NCI-H2196 treated with DMSO at 0.1 percent for 48 hours (cell line): ENCODE data around the gene LRRC70.
"Not testable (repeated sequence)": the region's sequence is repeated elsewhere in the genome, so short reads cannot be mapped to it uniquely, and the experiment has no call there.

Source experiments
- DNase-seq: peaks from one replicate; lab custom pipeline; 2025; ENCODE audit not compliant: unreplicated experiment; lab: John Stamatoyannopoulos, UW

Gene LRRC70, protein sequence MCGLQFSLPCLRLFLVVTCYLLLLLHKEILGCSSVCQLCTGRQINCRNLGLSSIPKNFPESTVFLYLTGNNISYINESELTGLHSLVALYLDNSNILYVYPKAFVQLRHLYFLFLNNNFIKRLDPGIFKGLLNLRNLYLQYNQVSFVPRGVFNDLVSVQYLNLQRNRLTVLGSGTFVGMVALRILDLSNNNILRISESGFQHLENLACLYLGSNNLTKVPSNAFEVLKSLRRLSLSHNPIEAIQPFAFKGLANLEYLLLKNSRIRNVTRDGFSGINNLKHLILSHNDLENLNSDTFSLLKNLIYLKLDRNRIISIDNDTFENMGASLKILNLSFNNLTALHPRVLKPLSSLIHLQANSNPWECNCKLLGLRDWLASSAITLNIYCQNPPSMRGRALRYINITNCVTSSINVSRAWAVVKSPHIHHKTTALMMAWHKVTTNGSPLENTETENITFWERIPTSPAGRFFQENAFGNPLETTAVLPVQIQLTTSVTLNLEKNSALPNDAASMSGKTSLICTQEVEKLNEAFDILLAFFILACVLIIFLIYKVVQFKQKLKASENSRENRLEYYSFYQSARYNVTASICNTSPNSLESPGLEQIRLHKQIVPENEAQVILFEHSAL

DNA sequence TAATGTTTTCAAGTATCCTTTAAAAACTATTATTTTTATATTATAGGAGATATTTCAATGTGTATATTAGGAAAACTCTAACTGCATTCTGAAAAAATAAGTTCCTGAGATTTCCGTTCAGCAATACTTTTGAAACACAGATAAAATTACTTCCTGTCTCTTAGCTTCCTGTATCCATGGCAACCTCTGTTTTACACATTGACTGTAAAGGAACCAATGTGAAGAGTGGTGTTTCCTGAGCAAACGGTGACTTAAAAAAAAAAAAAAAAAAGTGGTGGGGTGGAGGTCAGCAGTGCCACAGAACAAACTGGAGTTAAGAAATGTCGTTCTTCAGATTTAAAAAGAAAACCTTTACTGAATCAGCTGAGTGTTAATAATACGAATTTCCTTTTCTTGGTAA, at the start of gene LRRC70:
TSS of gene LRRC70 (plus strand) at position 280 of the 400 bp plus-strand sequence. CDS start 620 bp downstream, outside the sequence.
- DNase-seq, result no peak

DNA sequence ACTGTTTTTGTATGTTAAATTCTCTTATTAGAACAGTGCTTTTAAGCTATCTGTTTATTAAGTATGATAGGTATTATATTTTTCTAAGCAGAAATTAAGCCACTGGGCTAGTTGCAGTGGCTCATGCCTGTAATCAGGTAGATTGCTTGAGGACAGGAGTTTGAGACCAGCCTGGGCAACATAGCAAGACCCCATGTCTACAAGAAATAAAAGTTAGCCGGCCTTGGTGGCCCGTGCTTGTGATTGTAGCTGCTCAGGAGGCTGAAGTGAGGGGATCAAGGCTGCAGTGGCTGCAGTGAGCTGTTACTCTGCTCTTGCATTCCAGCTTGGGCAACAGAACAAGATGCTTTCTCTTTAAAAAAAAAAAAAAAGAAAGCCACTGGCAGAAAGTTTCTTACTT, 45.0 kb upstream of the LRRC70 start:
- DNase-seq, result no peak

DNA sequence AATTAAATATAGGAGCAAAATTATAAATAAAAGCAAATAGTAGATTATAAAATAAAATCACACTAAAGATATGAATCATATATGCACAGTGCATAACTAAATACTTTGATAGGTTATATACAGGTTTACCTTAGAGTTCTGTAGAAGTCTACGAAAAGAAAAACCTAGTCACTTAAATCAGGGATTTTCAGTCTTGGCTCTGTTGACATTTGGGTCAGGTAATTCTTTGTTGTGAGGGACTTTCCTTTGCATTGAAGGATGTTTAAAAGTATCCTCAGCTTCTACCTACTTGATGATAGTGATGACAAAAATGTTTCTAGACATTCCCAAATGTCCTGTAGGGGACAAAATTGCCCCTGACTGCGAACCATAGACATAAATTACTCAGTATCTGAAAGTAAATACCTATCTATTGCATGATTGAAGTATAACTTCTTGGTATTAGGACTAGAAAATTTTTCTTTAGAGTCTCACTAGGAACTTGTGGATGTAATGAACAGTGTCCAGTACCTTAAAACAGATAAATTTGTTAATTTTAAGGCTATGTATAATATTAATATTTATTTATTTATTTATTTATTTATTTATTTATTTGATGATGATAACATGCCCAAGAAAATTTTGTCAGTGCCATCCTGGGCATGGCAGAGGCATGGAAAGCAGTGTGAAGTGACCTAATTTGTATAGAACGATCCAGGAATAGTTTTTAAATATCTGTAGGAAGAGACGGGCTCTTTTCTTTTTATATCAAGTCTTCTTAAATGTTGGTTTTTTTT, 44.0 kb upstream of the LRRC70 start:
- DNase-seq, result no peak

DNA sequence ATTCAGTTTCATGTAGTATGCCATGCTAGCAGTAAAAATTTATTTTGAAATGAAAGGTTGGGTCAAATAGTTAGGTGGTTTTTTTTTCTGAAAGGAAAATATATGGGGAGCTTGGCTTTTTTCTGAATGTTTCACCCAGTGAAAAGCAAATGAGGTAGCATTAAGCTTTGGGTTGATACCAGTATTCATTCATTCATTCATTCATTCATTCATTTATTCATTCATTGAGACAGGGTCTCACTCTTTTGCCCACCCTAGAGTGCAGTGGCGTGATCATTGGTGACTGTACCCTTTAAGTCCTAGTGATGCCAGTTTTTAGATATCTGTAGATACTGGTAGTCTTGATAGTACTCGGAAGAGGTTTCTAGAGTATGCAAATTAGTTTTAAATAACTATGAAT, 42.4 kb upstream of the LRRC70 start:
- DNase-seq, result no peak

DNA sequence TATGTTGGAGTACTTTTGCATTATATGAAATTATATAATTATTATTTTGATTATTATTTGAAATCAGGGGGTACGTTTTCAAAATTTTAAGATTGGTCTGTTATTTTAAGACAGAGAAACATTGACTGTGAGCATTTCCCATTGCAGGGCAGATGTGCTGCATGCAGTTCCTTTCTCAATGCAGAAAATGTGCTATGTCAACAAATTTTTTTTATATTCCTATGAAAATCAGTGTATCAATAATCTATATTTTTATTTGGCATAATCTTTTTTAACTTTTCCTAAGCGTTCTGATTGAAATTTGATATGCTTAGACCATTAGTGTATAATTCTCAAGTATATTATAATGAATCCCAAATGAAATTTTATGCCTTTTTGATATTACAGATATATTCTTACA, 41.8 kb upstream of the LRRC70 start:
- no peak for DNase-seq

DNA sequence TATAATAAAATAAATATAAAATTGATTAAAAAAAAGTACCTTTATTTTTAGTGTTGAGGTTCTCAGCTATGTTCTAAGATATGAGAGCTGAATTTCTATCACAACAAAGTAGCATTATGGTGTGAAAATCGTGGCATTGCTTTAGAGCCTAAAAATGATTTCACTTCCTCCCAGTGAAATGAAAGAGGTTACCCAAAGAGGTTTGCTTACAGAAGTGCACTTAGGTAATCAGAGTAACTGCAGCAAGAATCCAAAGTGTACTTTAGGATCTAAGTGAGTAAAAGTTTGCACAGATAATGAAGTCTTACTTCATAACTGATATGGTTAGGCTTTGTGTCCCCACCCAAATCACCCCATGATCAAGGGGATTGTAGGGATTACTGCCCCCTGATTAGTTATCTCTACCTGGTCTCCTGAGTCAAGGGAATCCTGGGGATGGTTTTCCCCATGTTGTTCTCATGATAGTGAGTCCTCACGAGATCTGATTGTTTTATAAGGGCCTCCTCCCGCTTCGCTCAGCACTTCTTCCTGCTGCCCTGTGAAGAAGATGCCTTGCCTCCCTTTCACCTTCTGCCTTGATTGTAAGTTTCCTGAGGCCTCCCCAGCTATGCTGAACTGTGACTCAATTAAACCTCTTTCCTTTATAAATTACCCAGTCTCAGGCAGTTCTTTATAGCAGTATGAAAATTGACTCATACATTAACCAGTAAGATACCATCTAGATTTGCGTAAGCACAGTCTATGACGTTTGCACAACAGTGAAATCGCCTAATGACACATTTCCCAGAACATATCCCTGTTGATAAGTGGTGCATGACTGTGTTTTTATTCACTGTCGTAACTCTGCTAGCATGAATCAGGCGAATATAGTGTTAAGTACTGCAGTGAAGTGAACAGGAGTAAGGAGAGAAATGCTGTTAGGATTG, 40.3 kb upstream of the LRRC70 start:
- DNase-seq, result no peak

DNA sequence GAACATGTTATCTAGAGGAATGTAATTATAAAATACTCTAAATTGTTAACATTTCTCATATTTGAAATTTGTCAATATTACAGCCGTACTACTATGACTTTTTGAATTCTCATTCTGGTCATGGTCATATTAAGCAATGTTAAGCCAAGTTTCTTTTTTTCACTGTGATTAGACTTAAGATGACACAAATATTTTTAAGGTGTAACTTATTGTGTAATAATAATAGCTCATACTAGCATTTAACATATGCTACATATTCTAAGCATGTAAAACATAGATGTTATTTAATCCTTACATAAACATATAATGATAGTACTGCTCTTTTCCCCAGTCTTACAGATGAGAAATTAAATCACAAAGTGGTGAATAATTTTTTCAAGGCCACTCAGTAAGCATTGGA, 35.9 kb upstream of the LRRC70 start:
- no peak for DNase-seq

DNA sequence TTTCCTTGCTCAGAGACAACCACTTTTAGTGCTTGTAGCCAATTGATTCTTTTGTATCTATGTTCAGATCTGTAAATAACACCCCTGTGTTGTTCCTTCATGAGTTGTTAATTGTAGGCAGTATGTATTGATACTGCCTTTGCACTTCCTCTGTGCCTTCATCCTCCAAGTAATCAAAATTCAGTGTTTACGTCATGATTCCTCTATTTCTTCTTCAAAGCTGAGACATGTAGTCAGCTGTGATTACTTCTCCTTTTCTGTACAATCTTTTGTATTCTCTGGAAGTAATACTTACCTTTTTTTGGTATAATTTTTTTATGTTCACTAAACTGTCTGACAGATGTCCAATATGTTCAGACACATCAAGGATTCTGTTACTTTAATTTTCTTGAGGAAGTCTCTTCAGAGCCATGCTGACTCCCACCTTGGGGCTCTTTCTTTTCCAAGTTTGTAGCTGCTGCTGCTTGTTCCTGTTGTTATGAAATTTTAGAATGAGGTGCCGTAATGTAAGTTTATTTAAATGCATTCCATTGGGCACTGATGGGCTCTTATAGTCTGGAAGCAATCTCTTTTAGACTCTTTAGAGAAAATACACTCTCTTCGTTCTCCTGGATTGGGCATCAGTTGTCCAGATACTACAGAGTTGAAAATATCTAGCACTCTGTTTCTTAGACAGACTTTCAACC, 30.5 kb upstream of the LRRC70 start:
- no peak for DNase-seq

DNA sequence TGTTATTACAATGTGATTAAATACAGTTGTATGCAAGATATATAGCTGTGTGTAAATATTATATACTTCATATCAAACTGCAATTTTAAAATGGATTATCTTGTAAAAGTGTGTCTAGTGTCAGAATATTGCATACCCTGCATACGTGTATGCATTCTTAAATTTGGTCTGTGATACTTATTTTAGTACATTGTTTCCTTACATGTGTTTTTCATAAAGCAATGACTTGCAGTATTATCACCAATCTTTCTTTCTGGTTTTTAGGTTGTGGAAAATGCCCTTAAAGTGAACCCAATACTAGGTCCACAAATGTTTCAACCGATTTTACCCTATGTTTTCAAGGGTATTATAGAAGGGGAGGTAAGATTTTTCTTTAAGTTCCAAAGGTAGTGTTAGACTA, 28.5 kb upstream of the LRRC70 start:
- no peak for DNase-seq

DNA sequence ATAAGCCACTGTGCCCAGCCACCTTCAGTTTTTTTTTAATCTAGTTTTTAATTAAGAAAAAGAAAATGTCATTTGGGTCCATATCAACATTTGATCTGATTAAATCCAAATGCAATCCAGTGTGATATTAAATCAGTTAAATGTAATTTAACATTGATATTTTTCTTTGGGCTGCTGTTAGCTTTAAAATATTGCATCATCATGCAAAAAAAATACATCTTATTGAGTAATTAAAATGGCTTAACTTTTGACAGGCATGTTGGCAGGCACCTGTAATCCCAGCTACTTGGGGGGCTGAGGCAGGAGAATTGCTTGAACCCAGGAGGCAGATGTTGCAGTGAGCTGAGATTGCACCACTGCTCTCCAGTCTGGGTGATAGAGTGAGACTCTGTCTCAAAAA, 22.7 kb upstream of the LRRC70 start:
- no peak for DNase-seq

DNA sequence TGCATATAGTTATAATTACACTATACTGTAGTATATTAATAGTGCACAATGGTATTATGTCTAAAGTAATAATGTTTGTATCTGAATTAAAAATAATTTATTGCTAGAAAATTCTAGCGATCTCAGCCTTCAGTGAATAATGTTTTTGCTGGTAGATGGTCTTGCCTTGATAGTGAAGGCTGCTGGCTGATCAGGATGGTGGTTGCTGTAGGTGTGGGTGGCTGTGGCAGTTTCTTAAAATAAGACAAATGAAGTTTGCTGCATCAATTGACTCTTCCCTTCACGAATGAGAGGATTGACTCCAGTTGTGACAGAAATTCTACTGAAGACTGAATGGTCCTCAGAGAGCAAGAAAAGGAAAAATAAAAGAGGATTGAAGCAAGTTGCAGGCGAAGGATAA, 19.7 kb upstream of the LRRC70 start:
- DNase-seq, result no peak

DNA sequence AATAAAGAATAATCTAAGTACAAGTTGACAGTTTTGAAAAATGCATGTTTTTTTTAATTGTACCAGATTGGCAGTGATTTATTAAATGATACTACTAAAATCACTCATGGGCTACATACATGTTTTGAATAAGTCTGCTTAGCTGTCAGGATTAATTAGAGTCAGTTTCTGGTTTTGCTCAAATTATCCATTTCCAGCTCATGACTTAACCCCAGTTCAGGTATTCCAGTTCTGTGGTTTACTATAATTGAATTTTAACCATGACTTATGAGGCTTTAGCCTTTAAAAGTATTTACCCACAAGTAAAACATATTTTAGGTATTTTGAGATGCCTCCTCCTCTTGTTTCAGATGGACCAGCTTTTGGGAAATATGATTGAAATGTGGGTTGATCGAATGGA, 17.8 kb upstream of the LRRC70 start:
- DNase-seq, result no peak

DNA sequence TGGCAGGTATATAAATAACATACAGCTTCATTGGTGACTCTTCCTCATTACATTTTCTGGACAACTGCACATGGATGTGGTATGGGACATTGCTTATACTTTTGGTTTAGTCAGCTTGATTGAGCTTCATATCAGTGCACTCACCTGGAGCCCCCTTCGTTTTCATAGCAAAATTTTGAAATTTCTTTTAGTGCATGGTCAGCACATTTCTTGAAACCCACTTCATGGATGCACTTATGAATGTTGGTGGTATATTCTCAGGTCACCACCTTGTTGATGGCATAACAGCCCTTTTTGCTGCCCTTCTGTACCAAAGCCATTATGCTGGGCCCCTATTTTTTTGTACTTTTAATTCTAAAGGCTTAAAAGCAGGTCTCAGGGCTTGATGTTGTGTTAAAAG, 16.7 kb upstream of the LRRC70 start:
- DNase-seq, result no peak

DNA sequence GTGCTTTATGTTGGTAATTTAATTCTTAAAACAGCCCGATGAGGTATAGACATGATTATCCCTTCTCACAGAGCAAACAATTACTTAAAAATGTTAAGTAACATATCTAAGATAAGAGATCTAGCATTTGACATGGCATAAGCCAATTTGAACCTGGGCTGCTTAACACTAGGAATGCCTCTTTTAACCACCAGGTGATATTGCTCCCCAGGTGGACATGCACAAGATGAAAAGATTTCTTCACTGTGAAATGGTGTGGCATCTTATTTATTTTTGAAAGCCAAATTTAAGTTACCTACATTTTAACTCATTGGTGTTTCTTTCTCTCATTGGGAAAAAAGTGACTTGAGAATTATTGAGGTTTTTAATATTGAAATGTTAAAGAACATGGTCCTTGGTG, 15.8 kb upstream of the LRRC70 start:
- no peak for DNase-seq

DNA sequence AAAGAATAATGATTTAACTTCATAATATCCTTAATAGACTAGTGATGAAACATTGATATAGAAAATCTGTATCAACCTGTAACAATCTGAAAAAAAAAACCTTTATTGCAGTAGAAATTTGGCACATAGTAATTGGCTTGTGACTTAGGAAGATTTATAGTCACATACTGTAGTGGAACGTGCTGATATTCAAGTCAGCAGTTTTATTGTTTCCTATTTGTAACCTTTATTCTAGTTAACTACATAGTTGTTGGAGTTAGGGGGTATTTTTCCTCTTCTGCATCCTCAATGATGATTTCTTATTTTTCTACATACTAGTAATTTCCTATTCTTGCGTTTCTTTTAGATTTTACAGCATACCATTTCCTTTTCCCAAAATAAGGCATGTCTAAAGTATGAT, 14.5 kb upstream of the LRRC70 start:
- DNase-seq, result no peak

DNA sequence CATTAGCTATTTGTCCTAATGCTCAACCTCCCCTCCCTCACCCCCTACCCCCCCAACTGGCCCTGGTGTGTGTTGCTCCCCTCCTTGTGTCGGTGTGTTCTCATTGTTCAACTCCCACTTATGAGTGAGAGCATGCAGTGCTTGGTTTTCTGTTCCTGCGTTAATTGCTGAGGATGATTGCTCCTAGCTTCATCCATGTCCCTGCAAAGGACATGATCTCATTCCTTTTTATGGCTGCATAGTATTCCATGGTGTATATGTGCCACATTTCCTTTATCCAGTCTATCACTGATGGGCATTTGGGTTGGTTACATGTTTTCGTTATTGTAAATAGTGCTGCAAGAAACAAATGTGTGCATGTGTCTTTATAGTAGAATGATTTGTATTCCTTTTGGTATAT, 12.9 kb upstream of the LRRC70 start:
- not testable (repeated sequence) for DNase-seq

DNA sequence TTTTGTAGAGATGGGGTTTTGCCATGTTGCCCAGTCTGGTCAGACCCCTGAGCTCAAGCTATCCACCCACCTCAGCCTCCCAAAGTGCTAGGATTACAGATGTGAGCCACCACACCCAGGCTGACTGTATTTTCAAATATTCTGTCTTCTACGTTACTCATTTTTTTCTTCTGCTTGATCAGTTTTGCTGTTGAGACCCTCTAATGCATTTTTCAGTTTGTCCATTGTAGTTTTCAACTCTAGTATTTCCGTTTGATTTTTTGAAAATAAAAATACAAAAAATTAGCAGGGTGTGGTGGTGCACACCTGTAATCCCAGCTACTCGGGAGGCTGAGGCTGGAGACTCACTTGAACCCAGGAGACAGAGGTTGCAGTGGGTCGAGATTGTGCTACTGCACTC, 10.5 kb upstream of the LRRC70 start:
- DNase-seq, result no peak

DNA sequence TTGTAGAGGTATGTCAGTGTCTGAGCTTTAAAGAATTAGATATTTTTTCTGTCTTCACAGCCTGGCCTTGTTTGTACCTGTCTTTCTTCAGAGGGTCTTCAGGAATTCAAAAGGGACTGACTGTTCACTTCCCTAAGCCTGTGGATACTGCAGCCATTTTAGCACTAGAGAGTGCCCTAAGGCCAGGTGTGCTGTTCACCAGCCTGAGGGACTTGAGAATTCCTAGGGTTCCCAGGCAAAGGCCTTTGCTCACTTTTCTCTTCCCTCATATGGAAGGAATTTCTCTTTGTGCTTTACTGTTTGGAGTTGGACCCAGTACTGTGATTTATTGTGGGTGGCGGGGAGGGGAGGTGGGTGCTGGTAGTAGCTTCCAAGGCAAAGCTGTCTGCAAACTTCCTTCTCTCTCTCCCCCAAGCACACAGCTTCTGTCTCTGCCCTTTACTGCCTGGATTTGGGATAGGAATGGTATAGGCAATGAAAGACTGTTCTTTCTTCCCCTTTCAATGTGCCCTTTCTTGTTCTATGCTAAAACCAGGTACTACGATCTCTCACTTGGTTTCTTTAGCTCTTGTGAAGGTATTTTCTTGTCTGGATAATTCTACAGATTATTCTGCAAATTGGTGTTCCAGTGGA, 9.7 kb upstream of the LRRC70 start:
- no peak for DNase-seq

DNA sequence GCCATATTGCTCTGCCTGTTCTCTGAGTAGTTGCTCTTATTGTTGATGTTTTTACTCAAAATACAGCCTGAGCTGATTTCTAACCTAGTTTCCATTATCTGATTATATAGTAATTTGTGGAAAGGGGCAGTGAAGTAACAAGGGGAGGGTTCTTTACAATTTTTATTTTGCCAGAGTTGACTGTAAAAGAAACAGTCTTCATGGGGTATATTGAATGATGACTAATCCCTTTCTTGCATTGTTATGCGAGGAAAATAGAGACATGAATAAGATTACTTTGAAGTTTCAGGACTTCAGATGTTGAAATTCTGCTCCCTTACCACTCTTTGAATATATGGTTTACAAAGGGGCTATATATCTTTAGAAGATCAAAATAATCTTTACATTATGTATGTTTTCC, 9.1 kb upstream of the LRRC70 start:
- DNase-seq, result no peak

DNA sequence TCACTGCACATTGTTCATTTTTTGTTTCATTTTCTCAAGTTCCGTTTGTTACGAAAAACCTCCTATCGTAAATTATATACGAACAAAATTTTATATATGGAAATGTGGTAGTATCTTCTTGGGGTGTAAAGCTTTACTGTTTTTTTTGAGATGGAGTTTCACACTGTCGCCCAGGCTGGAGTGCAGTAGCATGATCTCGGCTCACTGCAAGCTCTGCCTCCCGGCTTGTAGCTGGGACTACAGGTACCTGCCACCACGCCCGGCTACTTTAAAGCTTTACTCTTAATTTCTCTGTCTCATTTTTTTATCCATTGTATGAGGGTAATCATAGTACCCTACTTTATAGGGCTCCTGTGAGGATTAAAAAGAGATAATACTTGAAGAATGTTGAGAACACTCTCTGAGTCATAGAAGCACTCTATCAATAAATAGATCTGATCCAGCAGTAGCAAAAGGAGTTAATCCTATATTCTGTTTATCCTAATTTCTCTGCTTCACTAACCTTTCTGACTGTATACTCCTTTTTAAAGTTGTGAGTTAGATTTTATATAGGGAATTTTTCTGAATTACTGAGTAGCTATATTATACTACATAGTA, 5.6 kb upstream of the LRRC70 start:
- no peak for DNase-seq
